ENCODE results near the gene KCNC2. TPM values are rescaled to one million over a fixed set of nuclear protein-coding genes. Genes with fewer than 3 reads are reported as not detected.

Gene KCNC2
- under 1 TPM in 2 of 4 donors, not detected in 2; 0.17 to 0.19 TPM for total RNA-seq

DNA sequence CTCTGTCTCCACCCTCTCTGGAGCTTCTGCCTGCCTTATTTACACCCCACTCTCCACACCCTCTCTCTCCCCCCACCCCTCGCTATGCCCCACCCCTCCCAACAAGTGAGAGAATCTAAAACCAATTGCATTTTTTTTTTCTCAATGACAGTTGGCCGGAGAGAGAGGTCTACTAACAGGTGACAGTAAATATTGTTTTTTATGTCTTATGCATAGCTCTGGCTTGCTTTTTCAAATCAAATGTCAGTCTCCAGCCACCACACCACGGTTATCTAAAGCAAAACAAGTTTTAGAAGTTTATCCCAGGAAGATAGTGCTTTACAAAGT, at the start of gene KCNC2:
TSS of gene KCNC2 (minus strand) at position 28 of the 327 bp plus-strand sequence.
- H3K27me3 ChIP-seq, result peaks cover 0 to 52% (median 22%) of the 10 kb centered on the region in 4 donors
- H3K4me3 ChIP-seq, result no peak within 1 kb of the TSS
- H3K9me3 ChIP-seq, result no peaks in the 10 kb centered on the region
- intact Hi-C loops (cut with DNase I), result no loop called here
- no peaks in the 10 kb centered on the region for H3K36me3 ChIP-seq
- WGBS, result 46% methylated on average over 3 of the region's 3 CpGs
- no peak for TF ChIP-seq POLR2AphosphoS5 (IDR thresholded peaks at IDR 0.05)
- TF ChIP-seq POLR2A (IDR thresholded peaks at IDR 0.05; ENCODE audit: low read depth), result no peak
- no peak for TF ChIP-seq EP300 (IDR thresholded peaks at IDR 0.05)
- TF ChIP-seq, protein P1, sequence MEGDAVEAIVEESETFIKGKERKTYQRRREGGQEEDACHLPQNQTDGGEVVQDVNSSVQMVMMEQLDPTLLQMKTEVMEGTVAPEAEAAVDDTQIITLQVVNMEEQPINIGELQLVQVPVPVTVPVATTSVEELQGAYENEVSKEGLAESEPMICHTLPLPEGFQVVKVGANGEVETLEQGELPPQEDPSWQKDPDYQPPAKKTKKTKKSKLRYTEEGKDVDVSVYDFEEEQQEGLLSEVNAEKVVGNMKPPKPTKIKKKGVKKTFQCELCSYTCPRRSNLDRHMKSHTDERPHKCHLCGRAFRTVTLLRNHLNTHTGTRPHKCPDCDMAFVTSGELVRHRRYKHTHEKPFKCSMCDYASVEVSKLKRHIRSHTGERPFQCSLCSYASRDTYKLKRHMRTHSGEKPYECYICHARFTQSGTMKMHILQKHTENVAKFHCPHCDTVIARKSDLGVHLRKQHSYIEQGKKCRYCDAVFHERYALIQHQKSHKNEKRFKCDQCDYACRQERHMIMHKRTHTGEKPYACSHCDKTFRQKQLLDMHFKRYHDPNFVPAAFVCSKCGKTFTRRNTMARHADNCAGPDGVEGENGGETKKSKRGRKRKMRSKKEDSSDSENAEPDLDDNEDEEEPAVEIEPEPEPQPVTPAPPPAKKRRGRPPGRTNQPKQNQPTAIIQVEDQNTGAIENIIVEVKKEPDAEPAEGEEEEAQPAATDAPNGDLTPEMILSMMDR (IDR thresholded peaks at IDR 0.05), result no peak
- no peak for DNase-seq (ENCODE audit: extremely low spot score)
- no peak within 1 kb of the TSS for H3K27ac ChIP-seq (replicated peaks in 1 of 4)
- peaks cover 0 to 16% (median 12%) of the 10 kb centered on the region in 4 donors for H3K4me1 ChIP-seq

DNA sequence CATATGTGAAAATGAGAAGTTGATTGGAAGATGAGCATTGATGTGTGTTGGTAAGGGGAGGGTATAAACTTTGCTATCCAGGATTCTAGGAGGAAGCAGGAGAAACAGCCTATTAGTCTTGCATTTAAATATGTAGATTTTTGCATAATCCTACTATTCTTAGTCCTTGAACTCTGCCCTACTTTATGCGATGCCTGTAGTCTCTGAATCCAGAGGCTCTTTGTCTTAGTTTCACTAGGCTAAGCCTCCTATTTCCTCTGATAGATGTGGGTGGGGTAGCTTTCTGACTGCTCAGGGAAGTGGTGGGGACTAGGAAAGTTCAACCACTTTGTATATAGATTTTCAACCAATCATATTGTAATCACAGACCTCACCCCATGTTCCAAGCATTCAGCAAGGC, 49.5 kb upstream of the KCNC2 start:
- Histone ChIP-seq H3K36me3 (no peaks in the 10 kb centered on the region), H3K27me3 (no peaks in the 10 kb centered on the region), H3K4me3 (no peak overlapping the region), H3K4me1 (no peaks in the 10 kb centered on the region), H3K27ac (replicated peaks in 1 of 4) (no peak overlapping the region), H3K9me3 (no peaks in the 10 kb centered on the region)
- 52% methylated on average over 1 of the region's 1 CpG for WGBS
- DNase-seq (ENCODE audit: extremely low spot score), result no peak
- intact Hi-C loops (cut with DNase I), result no loop called here
- TF ChIP-seq, protein P1 (IDR thresholded peaks at IDR 0.05), result no peak
- TF ChIP-seq POLR2A (IDR thresholded peaks at IDR 0.05; ENCODE audit: low read depth) (no peak), POLR2AphosphoS5 (IDR thresholded peaks at IDR 0.05) (no peak), EP300 (IDR thresholded peaks at IDR 0.05) (no peak)

DNA sequence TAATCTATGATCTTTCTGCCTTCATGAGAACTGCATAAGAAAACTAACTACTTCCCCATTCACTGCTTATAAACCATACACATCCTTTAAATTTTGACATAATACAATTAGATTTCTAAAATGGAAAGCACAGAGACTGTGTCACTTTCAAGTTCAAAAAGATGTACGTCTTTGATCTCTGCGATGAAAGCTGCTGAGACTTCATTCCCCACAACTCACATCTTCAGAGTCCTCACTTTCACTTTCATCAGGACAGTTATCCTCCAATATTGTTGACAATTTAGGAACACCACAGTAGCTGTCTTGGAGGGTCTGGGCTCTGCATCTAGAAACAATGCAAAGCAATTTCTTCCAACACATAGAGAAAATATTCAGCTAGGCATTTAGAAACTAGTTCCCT, 47.9 kb upstream of the KCNC2 start:
- WGBS, result 57% methylated on average over 2 of the region's 2 CpGs
- no peaks in the 10 kb centered on the region for H3K27me3 ChIP-seq
- intact Hi-C loops (cut with DNase I), result no loop called here

DNA sequence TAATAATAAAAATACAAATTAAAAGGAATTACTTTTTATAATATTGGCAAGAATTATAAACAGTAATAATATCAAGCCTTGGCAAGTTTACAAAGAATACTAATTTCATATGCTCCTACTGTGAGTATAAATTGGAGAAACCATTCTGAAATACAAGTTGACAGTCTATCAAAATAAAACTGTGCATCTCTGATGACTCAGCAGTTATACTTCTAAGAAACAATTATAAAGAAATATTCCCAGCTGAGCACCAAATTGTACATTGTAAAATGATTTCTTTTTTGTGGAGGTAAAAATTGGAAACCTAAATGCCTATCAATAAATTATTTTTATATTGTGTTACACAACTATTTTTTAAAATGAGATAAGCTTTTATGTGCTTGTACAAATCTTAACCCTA, 35.5 kb upstream of the KCNC2 start:
- TF ChIP-seq POLR2A (IDR thresholded peaks at IDR 0.05; ENCODE audit: low read depth) (no peak), POLR2AphosphoS5 (IDR thresholded peaks at IDR 0.05) (no peak), EP300 (IDR thresholded peaks at IDR 0.05) (no peak)
- TF ChIP-seq, protein P1 (IDR thresholded peaks at IDR 0.05), result no peak
- intact Hi-C loops (cut with DNase I), result no loop called here
- Histone ChIP-seq H3K36me3 (no peaks in the 10 kb centered on the region), H3K27me3 (no peaks in the 10 kb centered on the region), H3K4me1 (no peaks in the 10 kb centered on the region), H3K27ac (replicated peaks in 1 of 4) (no peak overlapping the region), H3K9me3 (peaks cover 0 to 14% (median 5%) of the 10 kb centered on the region in 4 donors), H3K4me3 (no peak overlapping the region)
- no peak for DNase-seq (ENCODE audit: extremely low spot score)

More for the DNA sequence above, 47.9 kb upstream of the KCNC2 start:
- no peaks in the 10 kb centered on the region for H3K9me3 ChIP-seq
- H3K4me3 ChIP-seq, result no peak overlapping the region
- no peak for DNase-seq (ENCODE audit: extremely low spot score)
- H3K36me3 ChIP-seq, result no peaks in the 10 kb centered on the region
- TF ChIP-seq POLR2AphosphoS5 (IDR thresholded peaks at IDR 0.05) (no peak), POLR2A (IDR thresholded peaks at IDR 0.05; ENCODE audit: low read depth) (no peak), EP300 (IDR thresholded peaks at IDR 0.05) (no peak)
- TF ChIP-seq, protein P1 (IDR thresholded peaks at IDR 0.05), result no peak
- no peak overlapping the region for H3K27ac ChIP-seq (replicated peaks in 1 of 4)
- no peaks in the 10 kb centered on the region for H3K4me1 ChIP-seq

DNA sequence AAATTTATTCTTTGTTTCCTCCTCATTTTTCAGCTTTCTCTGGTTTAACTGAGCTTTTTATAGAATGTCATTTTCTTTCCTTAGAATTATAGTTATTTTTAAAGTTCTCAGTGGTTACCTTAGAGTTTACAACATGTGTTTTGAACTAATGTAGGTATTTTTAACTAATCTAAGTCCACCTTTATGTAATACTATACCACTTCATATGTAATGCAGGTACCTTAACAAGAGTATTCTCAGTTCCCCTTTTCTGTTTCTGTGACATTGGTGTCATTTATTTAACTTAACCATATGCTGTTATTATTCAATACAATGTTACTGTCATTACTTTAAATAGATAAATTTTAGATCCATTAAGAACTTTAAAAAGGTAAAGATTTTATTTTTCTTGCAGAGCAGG, 30.3 kb upstream of the KCNC2 start:
- Histone ChIP-seq H3K36me3 (no peaks in the 10 kb centered on the region), H3K9me3 (peaks cover 0 to 17% (median 7%) of the 10 kb centered on the region in 4 donors), H3K4me3 (no peak overlapping the region), H3K27me3 (no peaks in the 10 kb centered on the region), H3K27ac (replicated peaks in 1 of 4) (no peak overlapping the region), H3K4me1 (no peaks in the 10 kb centered on the region)
- no peak for DNase-seq (ENCODE audit: extremely low spot score)
- TF ChIP-seq POLR2AphosphoS5 (IDR thresholded peaks at IDR 0.05), result no peak
- intact Hi-C loops (cut with DNase I), result no loop called here
